ENCODE measurements around the gene WWC1.
"Not testable (repeated sequence)": the region's sequence is repeated elsewhere in the genome, so short reads cannot be mapped to it uniquely, and the experiment has no call there.

Gene WWC1

DNA sequence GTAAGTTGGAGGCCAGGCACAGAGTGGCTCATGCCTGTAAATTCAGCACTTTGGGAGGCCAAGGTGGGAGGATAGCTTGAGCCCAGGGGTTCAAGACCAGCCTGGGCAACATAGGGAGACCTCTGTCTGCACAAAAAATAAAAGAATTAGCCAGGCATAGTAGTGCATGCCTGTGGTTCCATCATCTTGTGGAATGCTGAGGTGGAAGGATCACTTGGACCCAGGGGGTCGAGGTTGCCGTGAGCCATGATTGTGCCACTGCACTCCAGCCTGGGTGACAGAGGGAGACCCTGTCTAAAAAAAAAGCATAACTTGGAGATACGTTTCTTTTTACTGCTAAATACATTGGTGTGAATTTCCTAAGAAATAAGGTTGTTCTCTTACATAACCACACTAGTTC lies 19.1 kb downstream of the WWC1 start:
- DNase-seq, result not testable (repeated sequence)

GRCh38 chr5:168311061-168311566 lies 19.7 kb downstream of the WWC1 start:
- no peak for DNase-seq

DNA sequence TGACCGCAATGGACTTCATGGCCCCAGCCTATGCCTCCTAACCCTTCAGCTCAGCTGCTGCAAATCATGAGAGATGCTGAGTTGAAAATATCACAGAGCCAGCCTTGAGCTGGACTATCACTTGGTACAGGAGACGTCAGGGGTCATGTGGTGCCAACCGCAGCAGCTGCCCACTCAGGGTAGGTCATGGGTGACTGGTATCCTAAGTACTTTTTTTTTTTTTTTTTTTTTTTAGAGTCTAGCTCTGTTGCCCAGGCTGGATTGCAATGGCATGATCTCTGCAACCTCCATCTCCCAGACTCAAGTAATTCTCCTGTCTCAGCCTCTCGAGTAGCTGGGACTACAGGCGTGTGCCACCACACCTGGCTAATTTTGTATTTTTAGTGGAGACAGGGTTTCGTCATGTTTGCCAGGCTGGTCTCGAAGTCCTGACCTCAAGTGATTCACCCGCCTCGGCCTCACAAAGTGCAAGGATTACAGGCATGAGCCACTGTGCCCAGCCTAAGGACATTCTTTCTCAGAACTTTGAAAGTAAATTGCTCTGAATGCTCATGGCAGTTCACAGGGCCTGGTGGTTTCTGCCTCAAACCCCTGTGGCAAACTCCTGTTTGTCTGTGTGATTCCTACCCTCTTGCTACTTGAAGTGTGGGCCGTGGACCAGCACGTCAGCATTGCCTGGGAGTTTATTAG lies 21.3 kb downstream of the WWC1 start:
- no peak for DNase-seq

DNA sequence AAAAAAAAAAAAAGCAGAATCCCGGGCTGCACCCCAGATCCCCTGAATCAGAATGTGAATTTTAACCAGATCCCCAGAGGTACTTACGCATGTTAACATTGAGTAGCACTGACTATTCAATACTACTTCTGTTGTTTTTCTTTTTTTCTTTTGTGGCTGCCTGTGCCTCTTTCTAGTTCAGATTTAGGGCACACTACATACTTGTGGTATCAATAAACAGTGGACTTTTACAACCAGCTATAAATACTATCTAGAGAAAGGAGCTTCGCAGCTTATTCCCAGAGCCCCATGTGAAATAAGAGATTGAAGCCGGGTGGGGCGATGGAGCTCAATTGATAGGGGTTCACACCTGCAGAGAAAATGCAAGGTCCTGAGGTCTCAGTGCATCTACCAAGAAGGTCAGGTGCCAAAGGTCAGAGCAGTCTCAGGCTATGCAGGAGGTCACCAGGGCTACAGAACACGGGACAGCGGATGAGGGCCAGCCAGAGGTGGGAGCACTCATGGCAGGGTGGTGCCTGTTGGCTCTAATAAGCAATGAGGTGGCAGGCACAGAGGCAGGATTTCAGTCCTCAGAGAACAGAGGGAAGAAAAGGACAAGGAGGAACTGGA lies 22.3 kb downstream of the WWC1 start:
- DNase-seq, result no peak

DNA sequence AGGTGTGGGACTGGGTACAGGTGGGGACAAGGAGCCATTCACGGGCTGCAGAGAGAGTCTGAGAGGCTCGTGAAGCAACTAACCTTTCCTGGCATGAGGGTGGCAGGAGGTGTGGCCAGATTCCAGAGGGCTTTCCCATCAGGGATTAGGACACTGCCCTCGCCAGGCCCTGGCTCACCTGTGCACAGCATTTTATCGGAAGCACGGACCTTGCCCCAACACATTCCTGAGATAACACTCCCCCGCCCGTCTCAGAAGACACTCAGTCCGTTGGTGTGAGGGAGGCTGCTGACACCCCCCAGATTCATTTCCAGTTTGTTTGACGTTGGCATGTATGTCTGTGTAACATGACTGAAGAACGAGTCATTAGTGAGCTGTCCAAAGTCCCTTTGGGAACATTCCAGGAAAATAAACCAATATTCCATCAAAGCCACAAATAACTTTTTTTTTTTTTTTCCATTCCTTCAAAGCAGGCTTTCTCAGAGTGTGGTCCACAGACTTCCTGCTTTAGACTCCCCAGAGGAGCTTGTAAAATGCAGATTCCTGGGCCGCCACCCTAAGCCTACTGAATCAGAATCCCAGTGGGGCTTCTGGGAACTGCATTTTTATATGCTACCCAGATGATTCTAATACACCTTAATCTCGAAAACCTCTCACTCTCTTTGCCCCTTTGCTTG lies 23.4 kb downstream of the WWC1 start:
- no peak for DNase-seq

- no peak for DNase-seq
These were observed 24.1 kb downstream of the WWC1 start for GRCh38 chr5:168315416-168316138.

DNA sequence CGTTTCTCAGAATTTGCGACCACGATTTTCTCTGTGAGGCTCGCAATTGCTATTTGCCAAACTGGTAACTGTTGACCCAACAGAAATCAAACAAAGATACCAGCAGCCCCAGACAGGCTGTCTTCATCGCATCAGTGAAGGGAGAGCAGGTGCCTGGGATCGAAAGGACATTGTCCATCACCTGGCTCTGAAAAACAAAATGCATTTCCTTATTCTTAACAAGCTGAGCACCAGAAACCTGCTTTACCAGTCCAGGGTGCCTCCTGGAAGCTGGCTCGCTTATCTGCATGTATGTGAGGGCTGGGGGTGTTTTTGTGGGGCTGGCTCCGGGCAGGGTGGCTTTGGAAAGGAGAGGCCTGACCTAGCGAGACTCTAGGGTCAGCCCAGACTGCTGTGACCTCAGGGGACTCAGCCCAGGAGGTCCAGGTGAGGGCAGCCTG lies 24.7 kb downstream of the WWC1 start:
- no peak for DNase-seq

DNA sequence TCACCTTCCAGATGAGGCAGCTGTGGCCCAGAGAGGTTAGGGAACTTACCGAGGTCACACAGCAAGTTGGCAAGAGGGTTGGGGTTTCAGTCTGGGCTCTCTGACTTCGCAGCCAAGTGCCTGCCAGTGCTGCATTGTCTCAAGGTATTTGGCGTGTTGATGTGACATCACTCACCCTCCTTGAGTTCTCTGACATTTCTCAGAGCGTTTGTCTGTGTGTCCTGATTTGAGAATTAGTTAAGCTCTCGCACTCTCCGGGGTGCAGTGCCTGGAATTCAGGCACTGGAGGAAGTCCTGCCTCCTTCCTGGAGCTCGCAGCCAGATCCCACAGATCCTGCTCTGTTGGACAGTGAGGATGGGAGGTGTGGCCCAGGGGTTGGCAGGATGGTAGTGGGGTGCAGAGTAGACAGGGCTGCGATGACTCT lies 25.7 kb downstream of the WWC1 start:
- DNase-seq, result no peak

- DNase-seq, result peak; percentile 3
These were observed 26.2 kb downstream of the WWC1 start for GRCh38 chr5:168317521-168318147.

DNA sequence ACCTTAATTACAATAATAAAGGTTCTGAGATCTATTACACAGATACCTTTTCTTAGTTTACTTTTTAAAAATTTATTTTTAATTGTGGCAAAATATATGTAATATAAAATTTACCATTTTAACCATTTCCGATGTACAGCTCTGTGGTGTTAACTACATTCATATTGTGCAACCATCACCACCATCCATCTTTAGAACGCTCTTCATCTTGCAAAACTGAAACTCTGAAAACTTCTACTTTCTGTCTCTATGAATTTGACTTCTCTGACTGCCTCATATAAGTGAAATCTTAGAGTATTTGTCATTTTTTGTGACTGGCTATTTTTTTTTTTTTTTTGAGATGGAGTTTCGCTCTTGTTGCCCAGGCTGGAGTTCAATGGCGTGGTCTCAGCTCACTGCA lies 26.8 kb downstream of the WWC1 start:
- peak; percentile 63 for DNase-seq

GRCh38 chr5:168319774-168320173 lies 28.3 kb downstream of the WWC1 start:
- DNase-seq, result no peak

GRCh38 chr5:168320805-168321204 lies 29.4 kb downstream of the WWC1 start:
- DNase-seq, result no peak

GRCh38 chr5:168324859-168325630 lies 33.6 kb downstream of the WWC1 start:
- no peak for DNase-seq

DNA sequence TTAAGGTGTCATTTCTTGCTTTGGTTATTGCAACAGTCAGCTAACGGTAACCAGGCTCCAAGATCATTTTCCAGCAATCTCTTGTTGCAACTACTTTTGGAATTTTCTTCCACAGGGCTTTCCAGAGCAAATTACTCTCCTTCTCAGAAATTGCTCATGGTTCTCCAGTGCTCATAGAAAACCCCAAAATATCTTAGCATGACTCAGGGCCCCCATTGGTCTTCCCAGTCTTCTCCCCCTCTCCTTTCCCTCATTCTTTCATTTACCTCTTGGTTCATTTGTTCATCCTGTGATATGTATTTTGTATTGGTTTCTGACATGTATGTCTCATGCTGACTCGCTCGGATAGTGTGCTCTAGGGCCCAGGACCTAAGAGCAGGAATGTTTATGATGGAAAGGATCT lies 35.6 kb downstream of the WWC1 start:
- no peak for DNase-seq

DNA sequence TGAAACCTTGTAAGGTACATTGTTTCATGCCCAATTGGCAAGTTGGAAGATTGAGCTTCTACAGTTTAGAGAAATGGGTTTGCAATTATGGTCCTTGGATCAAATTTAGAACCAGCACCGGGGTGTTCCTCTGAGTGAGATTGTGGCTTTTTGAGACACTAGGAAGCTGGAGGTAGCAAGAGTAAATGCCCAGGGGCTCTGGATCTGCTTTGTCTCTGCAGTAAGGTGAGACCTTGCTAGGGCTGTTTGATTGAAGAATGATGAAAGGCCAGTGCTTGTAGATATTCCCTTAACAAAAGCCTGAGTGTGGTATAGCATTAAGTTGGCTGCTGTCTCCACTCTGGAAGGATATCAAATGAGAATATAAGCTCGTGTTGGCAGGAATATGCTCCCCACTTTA lies 36.0 kb downstream of the WWC1 start:
- DNase-seq, result no peak

DNA sequence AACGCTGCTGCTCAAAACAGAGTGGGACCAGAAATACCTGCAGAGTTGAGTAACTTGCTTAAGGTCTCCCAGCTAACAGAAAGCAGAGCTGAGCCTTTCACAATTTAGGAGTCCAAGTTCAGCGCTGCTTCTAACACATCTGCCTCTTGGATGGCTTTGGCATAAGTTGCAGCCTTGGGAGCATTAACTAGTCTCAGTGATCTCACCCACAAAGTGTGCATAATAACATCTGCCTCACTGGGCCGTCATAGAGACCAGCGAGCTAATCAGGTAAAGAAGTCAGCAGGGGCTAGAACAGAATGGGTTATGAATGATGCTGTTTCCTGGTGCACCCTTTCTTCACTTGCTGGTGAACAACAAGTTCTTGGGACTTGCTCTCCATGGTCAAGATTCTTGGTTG lies 36.5 kb downstream of the WWC1 start:
- DNase-seq, result no peak

- DNase-seq, result peak; percentile 32
These were observed 37.4 kb downstream of the WWC1 start for GRCh38 chr5:168328814-168329213.

DNA sequence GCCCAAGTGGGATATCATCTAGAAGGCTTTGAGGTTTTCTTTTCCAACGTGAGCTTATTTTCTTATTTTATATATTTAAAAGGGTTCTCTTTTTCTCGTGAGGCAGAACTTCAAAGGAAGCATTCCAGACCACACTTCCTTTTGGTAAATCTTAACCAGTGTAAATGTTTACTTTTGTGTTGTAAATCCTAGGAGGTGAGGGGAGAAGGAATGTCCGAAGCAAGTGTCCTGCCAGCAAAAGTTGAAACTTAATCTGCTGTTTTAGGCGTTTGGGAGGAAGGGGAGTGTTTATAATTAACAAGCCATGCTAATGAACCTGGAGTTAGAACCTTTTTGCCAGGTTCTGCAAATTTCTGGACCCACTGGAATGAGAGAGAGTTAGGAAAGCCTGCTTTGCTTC lies 37.9 kb downstream of the WWC1 start:
- no peak for DNase-seq

DNA sequence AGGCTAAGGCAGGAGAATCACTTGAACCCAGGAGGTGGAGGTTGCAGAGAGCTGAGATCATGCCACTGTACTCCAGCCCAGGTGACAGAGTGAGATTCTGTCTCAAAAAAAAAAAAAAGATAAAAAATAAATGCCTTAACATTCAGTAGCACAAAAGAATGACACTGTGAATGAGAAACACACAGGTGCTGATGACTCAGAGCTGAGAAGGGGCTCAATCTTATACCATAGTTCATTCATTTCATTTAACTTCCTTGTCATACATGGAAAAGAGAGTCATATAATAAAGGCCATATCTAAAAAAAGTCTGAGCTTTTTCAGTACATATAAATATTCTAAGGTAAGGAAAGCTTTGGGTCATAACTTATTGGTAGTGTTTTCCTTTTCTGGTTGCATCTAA lies 40.6 kb downstream of the WWC1 start:
- no peak for DNase-seq

DNA sequence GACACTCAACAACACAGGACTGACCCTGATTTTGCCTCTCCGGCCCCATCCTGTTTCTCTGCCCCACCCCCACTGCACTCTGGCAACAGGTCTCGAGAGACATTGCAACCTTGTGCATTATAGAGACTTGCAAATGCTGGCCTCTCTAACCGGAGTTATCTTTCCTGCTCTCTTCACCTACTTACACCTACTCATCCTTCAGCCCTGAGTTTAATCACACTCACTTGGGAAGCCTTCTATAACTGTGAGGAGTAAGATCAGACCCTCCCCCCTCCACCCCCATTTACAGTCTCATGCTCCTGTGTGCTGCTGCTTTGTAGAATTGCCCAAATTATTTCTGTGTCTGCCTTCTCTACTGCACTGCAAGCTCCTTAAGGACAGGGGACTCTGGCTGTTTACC lies 42.8 kb downstream of the WWC1 start:
- DNase-seq, result no peak

DNA sequence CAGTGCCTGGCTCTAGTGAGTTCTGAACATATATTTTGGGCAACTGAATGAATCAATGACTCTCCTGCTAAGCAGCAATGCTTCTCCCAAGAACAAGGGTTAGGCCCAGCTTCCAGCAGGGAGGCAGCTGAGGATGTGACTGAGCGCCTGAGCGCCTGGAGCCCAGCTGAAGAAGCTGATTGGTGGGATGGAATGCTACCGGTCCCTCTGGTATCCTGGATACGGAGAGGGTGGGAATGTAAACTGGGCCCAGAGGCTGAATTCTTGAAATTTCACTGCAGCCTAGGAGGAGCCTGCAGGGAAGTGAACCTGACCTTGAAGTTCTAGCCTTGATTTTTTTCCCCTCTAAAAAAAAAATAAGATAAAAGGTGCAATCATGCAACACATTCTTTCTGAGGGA lies 43.2 kb downstream of the WWC1 start:
- DNase-seq, result no peak

GRCh38 chr5:168337361-168337760 lies 45.9 kb downstream of the WWC1 start:
- no peak for DNase-seq

Measured in inflammatory macrophage treated with lipopolysaccharide for 4 hours (primary cell).